IPS-15b (cell line): Measurements from ENCODE around the gene MPRIP.
"Not testable (repeated sequence)": the region's sequence is repeated elsewhere in the genome, so short reads cannot be mapped to it uniquely, and the experiment has no call there.

ENCODE experiments used
- H3K27me3 ChIP-seq: one replicate; pipeline ENCODE4 v1.6.1; 2013; ENCODE audit warnings: low read length; ENCODE audit not compliant: control insufficient read depth, insufficient read depth
- H3K36me3 ChIP-seq: one replicate; pipeline ENCODE4 v1.6.1; 2013; ENCODE audit warnings: low read length; ENCODE audit not compliant: control insufficient read depth, insufficient read depth
- H3K4me1 ChIP-seq: one replicate; pipeline ENCODE4 v1.6.1; 2013; ENCODE audit warnings: mild to moderate bottlenecking, low read length; ENCODE audit not compliant: control insufficient read depth, insufficient read depth
- H3K4me3 ChIP-seq: one replicate; pipeline ENCODE4 v1.5.1; 2013; ENCODE audit warnings: low read depth, low read length
- H3K9ac ChIP-seq: one replicate; pipeline ENCODE4 v1.6.1; 2013; ENCODE audit warnings: low read depth, mild to moderate bottlenecking, low read length
- H3K9me3 ChIP-seq: one replicate; pipeline ENCODE4 v1.6.1; 2013; ENCODE audit warnings: mild to moderate bottlenecking, low read length; ENCODE audit not compliant: control insufficient read depth, insufficient read depth

MPRIP gene, protein sequence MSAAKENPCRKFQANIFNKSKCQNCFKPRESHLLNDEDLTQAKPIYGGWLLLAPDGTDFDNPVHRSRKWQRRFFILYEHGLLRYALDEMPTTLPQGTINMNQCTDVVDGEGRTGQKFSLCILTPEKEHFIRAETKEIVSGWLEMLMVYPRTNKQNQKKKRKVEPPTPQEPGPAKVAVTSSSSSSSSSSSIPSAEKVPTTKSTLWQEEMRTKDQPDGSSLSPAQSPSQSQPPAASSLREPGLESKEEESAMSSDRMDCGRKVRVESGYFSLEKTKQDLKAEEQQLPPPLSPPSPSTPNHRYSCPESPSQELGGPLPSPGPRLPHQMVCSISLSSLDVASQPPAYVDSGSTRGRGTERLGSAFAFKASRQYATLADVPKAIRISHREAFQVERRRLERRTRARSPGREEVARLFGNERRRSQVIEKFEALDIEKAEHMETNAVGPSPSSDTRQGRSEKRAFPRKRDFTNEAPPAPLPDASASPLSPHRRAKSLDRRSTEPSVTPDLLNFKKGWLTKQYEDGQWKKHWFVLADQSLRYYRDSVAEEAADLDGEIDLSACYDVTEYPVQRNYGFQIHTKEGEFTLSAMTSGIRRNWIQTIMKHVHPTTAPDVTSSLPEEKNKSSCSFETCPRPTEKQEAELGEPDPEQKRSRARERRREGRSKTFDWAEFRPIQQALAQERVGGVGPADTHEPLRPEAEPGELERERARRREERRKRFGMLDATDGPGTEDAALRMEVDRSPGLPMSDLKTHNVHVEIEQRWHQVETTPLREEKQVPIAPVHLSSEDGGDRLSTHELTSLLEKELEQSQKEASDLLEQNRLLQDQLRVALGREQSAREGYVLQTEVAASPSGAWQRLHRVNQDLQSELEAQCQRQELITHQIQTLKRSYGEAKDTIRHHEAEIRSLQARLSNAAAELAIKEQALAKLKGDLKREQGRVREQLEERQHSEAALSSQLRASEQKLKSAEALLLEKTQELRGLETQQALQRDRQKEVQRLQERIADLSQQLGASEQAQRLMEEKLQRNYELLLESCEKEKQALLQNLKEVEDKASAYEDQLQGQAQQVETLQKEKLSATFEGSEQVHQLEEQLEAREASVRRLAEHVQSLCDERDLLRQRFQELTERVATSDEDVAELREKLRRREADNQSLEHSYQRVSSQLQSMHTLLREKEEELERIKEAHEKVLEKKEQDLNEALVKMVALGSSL (N-terminal part only)

GRCh38 chr17:17042384-17042736, at the start of gene MPRIP:
MPRIP (plus strand) TSS chr17:17042457; CDS start chr17:17042849, 392 bp downstream.
- Histone ChIP-seq H3K9ac (peak within 1 kb of the TSS; percentile 41), H3K9me3 (no peaks in the 10 kb centered on the region), H3K27me3 (peaks cover 9% of the 10 kb centered on the region), H3K4me3 (peak within 1 kb of the TSS; percentile 85), H3K36me3 (no peaks in the 10 kb centered on the region), H3K4me1 (peaks cover 15% of the 10 kb centered on the region)

DNA sequence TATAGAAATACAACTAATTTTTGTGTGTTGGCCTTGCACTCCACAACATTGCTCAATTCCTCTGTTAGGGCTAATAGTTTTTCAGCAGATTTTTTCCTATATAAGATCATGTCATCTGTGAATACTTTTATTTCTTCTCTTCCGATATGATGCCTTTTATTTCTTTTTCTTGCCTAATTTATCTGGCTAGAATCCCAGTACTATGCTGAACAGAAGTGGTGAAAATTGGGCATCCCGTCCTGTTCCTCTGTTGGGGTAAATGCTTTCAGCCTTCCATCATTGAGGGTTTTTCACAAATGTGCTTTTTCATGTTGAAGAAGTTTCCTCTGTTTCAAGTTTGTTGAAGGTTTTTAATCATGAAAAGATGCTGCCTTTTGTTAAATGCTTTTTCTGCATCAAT, 47.6 kb upstream of the MPRIP start:
- Histone ChIP-seq H3K4me3 (no peak overlapping the region), H3K36me3 (peaks cover 5% of the 10 kb centered on the region), H3K4me1 (no peaks in the 10 kb centered on the region), H3K9me3 (no peaks in the 10 kb centered on the region), H3K27me3 (no peaks in the 10 kb centered on the region), H3K9ac (no peak overlapping the region)

DNA sequence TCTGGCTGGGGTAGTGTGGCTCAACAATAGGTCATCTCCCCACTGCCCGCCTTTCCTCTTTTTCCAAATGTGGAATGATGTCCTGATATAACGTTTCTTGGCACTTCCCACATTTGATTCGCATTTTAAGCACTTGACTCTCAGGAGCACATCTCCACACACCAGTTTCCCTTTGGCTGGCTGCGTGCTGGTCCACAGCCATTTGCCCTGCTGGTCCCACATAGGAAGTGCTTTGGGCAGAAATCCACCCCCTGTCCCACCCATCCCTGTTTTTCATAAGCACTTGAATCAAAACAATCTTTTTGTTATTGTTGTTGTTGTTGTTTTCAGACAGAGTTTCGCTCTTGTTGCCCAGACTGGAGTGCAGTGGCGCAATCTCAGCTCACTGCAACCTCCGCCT, 46.3 kb upstream of the MPRIP start:
- H3K4me3 ChIP-seq = no peak overlapping the region
- H3K4me1 ChIP-seq = no peaks in the 10 kb centered on the region
- peaks cover 5% of the 10 kb centered on the region for H3K36me3 ChIP-seq
- H3K9ac ChIP-seq = no peak overlapping the region
- no peaks in the 10 kb centered on the region for H3K9me3 ChIP-seq
- no peaks in the 10 kb centered on the region for H3K27me3 ChIP-seq

- not testable (repeated sequence) for H3K4me1 ChIP-seq, H3K27me3 ChIP-seq, H3K9me3 ChIP-seq, H3K36me3 ChIP-seq, H3K4me3 ChIP-seq, H3K9ac ChIP-seq
Measured at GRCh38 chr17:16996726-16997125, 45.5 kb upstream of the MPRIP start.

GRCh38 chr17:16997514-16998429, 44.5 kb upstream of the MPRIP start:
- no peaks in the 10 kb centered on the region for H3K9me3 ChIP-seq
- peaks cover 5% of the 10 kb centered on the region for H3K36me3 ChIP-seq
- no peak overlapping the region for H3K9ac ChIP-seq

GRCh38 chr17:16999931-17000625, 42.2 kb upstream of the MPRIP start:
- no peaks in the 10 kb centered on the region for H3K27me3 ChIP-seq
- H3K9me3 ChIP-seq = no peaks in the 10 kb centered on the region
- peaks cover 5% of the 10 kb centered on the region for H3K36me3 ChIP-seq
- H3K9ac ChIP-seq = no peak overlapping the region
- H3K4me1 ChIP-seq = no peaks in the 10 kb centered on the region
- no peak overlapping the region for H3K4me3 ChIP-seq

More at GRCh38 chr17:16997514-16998429, 44.5 kb upstream of the MPRIP start:
- Histone ChIP-seq H3K4me1 (no peaks in the 10 kb centered on the region), H3K4me3 (no peak overlapping the region), H3K27me3 (no peaks in the 10 kb centered on the region)

DNA sequence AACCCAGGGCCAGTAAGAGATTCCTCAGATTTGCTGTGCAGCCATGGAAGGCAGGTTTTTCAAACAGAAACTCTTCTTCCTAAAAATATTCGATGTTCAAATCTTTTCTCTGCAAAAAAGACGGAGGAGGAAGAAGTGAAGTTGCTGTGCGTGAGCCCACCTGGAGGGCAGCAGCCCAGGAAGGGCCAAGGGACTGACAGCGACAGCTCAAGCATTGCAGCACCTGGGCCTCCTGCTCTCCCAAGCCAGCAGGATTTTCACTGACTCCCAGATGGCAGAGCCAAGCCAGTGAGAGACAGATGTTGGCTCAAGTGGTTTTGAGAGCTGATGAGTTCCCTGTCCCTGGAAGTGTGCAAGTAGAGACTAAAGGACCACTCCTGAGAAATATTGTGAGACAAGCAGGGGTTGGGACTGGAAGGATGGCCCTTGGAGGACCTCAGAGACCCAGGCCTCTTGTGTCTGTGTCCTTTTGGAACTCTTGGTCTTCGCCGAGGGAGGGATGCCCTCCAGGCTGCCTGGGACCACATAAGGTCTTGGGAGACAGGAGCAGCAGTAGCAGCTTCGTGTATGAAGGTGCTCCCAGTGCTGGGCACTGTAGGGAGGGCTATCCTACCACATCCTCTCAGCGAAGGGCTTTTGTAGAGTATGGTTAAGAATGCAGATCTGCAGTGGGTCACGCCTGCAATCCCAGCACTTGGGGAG, 41.0 kb upstream of the MPRIP start:
- Histone ChIP-seq H3K4me3 (no peak overlapping the region), H3K27me3 (no peaks in the 10 kb centered on the region), H3K36me3 (peaks cover 5% of the 10 kb centered on the region), H3K4me1 (no peaks in the 10 kb centered on the region), H3K9me3 (no peaks in the 10 kb centered on the region), H3K9ac (no peak overlapping the region)

DNA sequence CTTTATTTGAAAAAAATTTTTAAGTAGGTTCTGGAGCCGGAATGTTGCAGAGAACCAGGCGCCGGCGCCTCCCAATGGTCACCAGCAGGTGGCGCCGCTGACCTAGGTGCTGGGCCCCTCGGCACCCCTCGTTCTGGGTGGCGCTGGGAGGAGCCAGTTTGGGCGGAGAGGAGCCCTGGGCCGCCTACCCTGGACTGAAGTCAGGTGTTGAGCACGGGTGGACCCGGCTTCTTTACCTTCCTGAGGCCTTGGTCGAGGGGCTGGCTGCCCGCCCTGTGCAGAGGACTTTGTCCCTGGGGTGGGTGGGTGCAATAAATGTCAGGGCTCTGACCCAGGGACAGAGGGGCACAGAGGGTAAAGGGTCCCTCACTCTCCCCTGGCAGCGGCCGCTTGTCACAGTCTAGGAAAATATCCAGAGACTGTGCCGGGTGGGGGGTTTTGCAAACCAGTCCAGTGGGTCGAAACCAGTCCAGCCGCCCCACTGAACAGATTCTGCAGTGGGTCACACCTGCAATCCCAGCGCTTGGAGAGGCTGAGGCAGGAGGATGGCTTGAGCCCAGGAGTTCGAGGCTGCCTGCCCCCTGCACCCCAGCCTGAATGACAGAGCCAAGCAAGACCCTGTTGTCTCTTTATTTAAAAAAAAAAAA, 40.3 kb upstream of the MPRIP start:
- Histone ChIP-seq H3K9ac (no peak overlapping the region), H3K4me1 (no peaks in the 10 kb centered on the region), H3K4me3 (no peak overlapping the region), H3K9me3 (no peaks in the 10 kb centered on the region), H3K36me3 (peaks cover 5% of the 10 kb centered on the region), H3K27me3 (no peaks in the 10 kb centered on the region)

DNA sequence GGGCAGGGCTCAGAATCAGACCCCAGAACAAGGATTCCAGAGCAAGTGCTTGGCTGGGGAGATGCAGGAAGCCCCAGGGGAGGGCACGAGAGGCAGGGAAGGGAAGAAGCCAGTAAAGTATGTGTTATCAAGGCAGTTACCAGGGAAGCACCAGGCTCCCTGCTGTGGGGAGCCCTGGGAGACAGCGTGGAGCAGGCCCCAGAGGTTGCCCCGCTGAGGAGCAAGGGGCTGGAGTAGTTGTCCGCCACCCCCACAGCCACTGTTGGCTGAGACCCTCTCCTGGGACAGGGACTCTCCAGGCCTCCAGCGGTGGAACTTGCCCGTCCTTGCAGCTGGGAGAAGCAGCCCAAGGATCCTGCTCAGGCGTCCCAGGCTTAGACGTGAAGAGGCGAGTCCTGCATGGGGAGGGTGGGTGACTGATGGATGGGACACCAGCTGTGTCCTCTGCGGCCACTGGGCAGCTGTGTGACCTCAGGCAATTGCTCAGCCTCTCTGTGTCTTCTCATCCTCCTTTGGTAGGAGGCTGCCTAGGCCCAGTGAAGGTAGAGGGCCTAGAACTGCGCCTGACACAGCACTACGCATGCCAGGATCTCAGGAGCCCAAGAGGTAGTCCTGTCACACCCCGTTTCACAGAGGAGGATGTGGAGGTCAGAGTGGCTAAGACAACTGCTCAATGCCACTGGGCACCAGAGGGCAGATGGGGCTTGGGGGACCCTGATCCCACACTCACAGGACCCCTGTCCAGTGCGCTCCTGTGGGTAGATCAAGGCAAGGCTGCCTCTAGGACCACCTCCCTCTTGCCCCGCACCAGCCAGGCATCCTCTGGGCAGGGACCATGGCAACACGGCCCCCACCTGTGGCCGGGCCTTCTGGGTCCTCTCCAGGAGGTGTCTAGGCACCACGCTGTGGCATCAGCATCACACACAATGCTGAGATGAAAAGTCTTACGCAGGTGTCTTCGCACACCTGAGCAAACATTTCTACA, 39.2 kb upstream of the MPRIP start:
- not testable (repeated sequence) for H3K9ac ChIP-seq, H3K9me3 ChIP-seq, H3K36me3 ChIP-seq, H3K4me1 ChIP-seq, H3K4me3 ChIP-seq, H3K27me3 ChIP-seq
